ENCODE data around the gene FOXB1.

DNA sequence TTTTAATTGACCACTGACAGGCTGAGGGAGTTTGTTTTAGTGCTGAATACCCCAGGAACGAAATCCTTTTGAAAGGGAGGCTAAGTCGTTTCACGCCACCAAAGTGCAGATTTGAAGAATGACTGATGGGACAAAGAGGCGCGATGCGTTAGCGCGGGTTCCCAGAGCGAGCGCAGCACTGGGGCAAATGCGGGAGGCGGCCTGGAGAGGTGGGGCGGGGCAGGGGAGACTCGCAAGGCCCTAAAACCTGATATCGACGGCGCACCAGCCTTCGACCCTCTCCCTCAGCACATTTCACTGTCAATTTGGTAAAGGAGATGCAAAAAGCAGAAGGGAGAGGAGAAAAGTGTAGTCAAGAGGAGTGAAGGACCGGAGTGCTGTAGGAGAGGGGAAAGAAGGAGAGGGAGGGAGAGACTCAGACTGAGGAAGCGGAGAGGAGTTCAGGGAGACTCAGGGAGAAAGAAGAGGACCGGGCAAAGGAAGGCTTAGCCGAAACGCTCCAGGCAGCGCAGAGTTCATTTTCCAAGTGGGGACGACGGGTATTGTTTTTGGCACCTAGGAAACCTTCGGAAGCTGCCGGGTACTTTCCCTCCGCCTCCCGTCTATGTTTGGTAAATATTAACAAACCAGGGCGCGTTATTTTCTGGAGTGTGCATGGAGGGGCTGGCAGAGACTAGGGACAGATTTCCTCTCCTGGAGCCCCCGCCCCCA is 3.8 kb upstream of the FOXB1 start:
- TF ChIP-seq, protein P1, sequence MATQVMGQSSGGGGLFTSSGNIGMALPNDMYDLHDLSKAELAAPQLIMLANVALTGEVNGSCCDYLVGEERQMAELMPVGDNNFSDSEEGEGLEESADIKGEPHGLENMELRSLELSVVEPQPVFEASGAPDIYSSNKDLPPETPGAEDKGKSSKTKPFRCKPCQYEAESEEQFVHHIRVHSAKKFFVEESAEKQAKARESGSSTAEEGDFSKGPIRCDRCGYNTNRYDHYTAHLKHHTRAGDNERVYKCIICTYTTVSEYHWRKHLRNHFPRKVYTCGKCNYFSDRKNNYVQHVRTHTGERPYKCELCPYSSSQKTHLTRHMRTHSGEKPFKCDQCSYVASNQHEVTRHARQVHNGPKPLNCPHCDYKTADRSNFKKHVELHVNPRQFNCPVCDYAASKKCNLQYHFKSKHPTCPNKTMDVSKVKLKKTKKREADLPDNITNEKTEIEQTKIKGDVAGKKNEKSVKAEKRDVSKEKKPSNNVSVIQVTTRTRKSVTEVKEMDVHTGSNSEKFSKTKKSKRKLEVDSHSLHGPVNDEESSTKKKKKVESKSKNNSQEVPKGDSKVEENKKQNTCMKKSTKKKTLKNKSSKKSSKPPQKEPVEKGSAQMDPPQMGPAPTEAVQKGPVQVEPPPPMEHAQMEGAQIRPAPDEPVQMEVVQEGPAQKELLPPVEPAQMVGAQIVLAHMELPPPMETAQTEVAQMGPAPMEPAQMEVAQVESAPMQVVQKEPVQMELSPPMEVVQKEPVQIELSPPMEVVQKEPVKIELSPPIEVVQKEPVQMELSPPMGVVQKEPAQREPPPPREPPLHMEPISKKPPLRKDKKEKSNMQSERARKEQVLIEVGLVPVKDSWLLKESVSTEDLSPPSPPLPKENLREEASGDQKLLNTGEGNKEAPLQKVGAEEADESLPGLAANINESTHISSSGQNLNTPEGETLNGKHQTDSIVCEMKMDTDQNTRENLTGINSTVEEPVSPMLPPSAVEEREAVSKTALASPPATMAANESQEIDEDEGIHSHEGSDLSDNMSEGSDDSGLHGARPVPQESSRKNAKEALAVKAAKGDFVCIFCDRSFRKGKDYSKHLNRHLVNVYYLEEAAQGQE (IDR thresholded peaks at IDR 0.05; ENCODE audit: borderline replicate concordance) = no peak
- TF ChIP-seq, protein P2, sequence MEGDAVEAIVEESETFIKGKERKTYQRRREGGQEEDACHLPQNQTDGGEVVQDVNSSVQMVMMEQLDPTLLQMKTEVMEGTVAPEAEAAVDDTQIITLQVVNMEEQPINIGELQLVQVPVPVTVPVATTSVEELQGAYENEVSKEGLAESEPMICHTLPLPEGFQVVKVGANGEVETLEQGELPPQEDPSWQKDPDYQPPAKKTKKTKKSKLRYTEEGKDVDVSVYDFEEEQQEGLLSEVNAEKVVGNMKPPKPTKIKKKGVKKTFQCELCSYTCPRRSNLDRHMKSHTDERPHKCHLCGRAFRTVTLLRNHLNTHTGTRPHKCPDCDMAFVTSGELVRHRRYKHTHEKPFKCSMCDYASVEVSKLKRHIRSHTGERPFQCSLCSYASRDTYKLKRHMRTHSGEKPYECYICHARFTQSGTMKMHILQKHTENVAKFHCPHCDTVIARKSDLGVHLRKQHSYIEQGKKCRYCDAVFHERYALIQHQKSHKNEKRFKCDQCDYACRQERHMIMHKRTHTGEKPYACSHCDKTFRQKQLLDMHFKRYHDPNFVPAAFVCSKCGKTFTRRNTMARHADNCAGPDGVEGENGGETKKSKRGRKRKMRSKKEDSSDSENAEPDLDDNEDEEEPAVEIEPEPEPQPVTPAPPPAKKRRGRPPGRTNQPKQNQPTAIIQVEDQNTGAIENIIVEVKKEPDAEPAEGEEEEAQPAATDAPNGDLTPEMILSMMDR (IDR thresholded peaks at IDR 0.05; ENCODE audit: poor library complexity, severe bottlenecking) = no peak
- TF ChIP-seq RAD21 (conservative IDR thresholded peaks at IDR 0.05) (no peak), MXI1 (conservative IDR thresholded peaks at IDR 0.05; ENCODE audit: poor library complexity, severe bottlenecking) (no peak), EP300 (conservative IDR thresholded peaks at IDR 0.05; ENCODE audit: poor library complexity, severe bottlenecking) (no peak), TAF1 (IDR thresholded peaks at IDR 0.05; ENCODE audit: low read depth) (no peak), EZH2 (IDR thresholded peaks at IDR 0.05; ENCODE audit: borderline replicate concordance, insufficient read depth, low read length, poor library complexity, severe bottlenecking) (peak; percentile 22), POLR2AphosphoS5 (IDR thresholded peaks at IDR 0.05) (peak; percentile 31)
